Stimulated activated CD8-positive, alpha-beta memory T cell treated with anti-CD3 and anti-CD28 coated beads, Interleukin-12 subunit alpha, Interleukin-12 subunit beta, amount 100 ng/mL, for 24 hours (primary cell): Measurements from ENCODE around the gene PLXNB3.
"Not testable (repeated sequence)": the region's sequence is repeated elsewhere in the genome, so short reads cannot be mapped to it uniquely, and the experiment has no call there.

ENCODE experiments used
- DNase-seq: peaks from one replicate; pipeline ENCODE4 v3.0.0-alpha.2; 2020; ENCODE audit errors: extremely low read depth

The PLXNB3 gene

DNA sequence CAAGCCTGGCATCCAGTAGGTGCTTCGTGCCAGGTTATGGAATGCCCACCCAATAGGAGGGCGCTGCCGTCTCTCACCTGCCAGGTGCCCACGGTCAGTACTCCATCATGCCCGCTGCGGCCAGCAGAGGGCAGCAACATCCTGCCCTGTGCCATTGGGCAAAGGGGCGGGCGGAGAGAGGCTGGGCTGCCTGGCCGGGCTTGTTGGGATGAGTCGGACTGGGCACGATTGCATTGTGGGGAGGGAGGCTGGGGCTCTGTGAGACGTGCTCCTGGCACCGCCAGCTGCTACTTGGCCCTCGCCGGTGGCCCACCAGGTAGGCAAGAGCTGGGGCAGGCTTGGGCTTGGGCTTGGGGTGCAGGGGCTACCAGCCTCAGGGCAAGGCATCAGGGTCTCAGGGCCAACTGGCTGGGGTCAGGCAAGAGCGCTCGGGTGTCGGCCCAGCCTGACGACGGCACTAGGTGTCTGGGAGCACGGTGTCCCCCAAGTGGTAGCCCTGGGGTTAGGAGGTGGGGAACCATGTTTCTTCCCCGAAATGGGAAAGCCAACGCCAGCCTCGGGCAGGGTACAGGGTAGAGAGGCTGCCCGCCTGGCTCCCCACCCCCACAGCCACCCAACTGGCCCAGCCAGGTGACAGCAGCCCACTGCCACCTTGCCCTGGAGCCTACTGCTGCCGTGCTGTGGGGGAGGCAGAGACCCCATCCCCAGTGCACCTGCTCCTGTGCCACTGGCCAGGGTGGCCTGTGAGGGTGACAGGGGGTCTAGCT, at the start of gene PLXNB3:
TSS of gene PLXNB3 (plus strand) at position 261 of the 767 bp plus-strand sequence. CDS start 1,287 bp downstream, outside the sequence.
- DNase-seq, result peak; percentile 28

DNA sequence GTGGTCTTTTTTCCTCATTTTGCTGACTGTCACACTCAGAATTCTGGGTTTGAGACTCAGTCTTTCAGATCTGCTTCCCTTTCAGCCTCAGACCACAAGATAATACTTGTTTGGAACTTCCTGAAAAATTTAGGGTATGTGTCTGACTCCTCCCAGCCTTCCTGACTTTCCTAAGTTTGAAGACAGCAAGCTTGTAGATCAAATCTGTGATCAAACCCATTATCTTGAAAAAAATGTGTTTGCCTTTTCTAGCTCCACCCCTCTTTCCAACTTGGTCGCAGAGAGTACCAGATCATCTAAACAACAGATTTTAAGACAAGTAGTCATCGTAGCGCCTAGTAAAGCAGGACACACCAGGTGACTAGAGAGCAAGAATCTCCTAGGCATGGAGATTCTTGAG, 49.8 kb upstream of the PLXNB3 start:
- no peak for DNase-seq

- no peak for DNase-seq
Observed at GRCh38 chrX:153717445-153717844, 46.6 kb upstream of the PLXNB3 start.

- no peak for DNase-seq
Observed at GRCh38 chrX:153719238-153719637, 44.8 kb upstream of the PLXNB3 start.

GRCh38 chrX:153719701-153720100, 44.3 kb upstream of the PLXNB3 start:
- no peak for DNase-seq

- no peak for DNase-seq
Observed at GRCh38 chrX:153722704-153723350, 41.2 kb upstream of the PLXNB3 start.

DNA sequence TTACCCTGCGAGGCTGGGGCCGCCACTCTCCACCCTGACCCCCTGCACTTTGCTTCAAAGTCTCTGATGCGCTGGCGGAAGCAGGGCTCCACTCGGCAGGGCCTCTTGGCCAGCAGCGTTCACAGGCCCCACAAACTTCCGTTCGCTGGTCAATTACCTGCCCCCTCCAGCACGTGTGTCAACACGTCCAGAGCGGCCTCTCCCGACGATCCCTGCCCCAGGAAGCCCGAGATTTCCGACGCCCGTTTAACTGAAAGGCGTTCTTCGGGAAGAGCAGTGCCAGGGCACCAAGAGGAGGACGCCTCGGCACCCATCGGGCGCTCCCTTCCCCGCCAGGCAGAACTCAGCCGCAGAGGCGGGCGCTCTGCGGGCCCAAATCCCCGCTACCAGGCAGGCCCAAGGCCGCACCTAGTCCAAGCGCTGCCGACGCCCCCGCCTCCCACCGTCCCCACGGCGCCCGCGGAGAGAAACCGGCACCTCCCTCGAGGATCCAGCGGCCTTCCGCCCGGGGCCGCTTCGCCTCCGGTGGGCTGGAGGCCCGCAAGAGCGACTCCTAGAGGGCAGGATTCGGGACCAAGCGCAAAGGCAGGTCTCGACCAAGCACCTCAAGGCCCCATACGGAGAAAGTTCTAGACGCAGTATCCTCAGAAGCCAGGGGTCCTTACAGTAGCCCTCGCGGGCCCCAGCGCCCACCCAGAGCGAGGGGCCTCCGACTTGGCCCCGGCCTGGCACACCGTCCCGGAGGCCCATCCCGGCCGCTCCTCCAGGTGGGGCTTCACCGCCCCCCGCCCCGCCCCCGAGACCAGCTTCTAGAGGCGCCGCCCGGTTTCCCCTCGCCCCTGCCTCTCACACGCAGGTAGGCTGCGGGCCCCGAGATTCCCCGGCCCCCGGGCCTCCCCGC, 40.4 kb upstream of the PLXNB3 start:
- no peak for DNase-seq

GRCh38 chrX:153724252-153725038, 39.6 kb upstream of the PLXNB3 start, which contains the start of the genes ABCD1 and BCAP31:
Gene ABCD1 (plus strand): TSS chrX:153724856. CDS start chrX:153725267, 411 bp downstream.
Gene BCAP31 (minus strand): TSS chrX:153724387. CDS start chrX:153723244, 1,143 bp downstream.
- peak; percentile 65 for DNase-seq

DNA sequence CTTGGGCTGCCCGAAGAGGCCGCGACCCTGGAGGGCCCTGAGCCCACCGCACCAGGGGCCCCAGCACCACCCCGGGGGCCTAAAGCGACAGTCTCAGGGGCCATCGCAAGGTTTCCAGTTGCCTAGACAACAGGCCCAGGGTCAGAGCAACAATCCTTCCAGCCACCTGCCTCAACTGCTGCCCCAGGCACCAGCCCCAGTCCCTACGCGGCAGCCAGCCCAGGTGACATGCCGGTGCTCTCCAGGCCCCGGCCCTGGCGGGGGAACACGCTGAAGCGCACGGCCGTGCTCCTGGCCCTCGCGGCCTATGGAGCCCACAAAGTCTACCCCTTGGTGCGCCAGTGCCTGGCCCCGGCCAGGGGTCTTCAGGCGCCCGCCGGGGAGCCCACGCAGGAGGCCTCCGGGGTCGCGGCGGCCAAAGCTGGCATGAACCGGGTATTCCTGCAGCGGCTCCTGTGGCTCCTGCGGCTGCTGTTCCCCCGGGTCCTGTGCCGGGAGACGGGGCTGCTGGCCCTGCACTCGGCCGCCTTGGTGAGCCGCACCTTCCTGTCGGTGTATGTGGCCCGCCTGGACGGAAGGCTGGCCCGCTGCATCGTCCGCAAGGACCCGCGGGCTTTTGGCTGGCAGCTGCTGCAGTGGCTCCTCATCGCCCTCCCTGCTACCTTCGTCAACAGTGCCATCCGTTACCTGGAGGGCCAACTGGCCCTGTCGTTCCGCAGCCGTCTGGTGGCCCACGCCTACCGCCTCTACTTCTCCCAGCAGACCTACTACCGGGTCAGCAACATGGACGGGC, 38.8 kb upstream of the PLXNB3 start:
- DNase-seq, result no peak

GRCh38 chrX:153725832-153726285, 38.2 kb upstream of the PLXNB3 start:
- DNase-seq, result no peak

DNA sequence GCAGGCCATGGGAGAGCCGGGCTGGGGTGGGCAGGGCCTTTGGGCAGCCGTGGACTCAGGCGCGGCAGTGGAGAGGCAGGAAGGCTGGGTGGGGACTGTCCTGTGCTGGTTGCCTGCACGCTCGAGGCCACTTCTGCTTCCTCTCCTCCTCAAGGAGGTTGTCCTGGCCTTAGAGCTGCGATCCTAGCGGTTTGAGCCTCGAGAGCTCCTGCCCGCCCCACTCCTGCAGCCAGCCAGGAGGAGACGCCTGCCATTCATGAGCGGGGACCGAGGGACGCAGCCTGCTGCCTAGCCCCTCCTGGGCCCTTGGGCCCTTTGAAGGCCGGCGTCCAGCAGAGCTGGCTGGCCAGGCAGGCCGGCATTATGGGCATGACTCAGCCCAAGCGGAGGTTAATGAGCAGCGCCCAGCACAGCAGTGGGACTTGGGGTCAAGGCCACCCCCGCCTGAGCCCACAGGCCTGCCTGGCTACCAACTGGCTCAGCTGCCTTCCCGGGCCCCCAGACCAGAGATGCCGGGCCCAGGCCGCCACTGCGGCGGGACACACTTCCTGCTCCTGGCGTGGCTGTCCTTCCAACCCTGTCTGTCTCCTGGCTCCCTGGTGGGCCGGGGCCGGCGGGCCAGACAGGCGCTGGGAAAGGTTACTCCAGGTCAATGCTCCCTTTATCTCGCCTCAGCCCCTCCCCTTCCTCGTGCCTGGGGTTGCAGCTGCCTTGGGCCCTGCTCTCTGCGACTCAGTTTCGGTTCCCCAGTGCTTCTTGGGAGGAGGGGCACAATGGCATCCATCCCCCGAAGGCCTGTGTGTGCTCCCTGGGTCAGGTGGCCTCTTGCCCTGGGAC, 37.5 kb upstream of the PLXNB3 start:
- no peak for DNase-seq

- DNase-seq, result no peak
Observed at GRCh38 chrX:153727123-153727931, 36.7 kb upstream of the PLXNB3 start.

DNA sequence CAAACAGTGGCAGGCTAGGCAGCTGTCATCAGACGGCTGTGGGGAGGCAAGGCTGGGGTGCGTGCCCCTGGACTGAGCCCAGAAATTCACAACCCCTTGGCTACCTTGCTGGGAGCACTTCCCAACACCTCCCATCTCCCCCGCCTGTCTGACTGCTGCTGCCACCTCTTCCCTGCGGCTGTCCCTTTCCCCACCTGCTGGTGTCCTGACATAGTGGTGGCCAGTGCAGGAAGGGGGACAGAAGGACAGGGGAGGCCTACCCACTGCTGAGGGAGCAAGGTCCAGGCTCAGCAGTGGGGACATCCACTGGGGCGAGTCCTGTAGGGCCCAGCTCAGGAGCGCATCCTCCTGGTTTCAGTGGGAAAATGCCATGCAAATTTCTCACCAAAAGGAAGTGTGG, 36.0 kb upstream of the PLXNB3 start:
- no peak for DNase-seq

- DNase-seq, result no peak
Observed at GRCh38 chrX:153728951-153729631, 35.0 kb upstream of the PLXNB3 start.

- DNase-seq, result not testable (repeated sequence)
Observed at GRCh38 chrX:153730115-153730514, 33.9 kb upstream of the PLXNB3 start.

DNA sequence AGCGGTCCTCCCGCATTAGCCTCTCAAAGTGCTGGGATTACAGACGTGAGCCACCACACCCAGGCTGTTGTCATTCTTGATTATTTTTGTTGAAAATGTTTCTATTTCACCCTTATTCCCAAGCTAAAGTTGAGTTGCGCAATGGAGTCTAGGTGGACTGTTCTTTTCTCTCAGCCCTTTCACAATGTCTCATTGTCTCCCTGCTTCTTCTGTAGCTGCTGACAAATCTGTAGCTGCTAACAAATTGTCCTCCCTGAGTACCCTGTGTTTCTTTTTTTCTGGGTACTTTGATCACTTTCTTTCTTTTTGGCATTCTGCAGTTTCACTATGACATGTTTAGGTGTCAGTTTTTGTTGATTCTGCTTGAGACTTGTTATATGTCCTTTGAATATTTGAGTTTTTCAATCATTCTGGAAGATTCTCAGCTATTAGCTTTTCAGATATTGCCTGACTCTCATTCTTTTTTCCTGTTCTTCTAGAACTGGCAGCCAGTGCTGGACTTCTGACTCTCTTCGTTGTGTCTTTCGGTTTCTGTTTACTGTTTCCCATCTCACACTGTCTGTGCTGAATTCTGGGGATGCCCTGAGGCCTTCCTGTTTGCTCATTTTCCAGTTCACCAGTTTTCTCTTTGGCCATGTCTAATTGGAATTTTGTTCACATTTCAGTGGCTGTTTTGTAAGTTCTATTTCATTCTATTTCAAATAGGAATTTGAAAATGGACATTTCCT, 32.8 kb upstream of the PLXNB3 start:
- DNase-seq, result no peak

DNA sequence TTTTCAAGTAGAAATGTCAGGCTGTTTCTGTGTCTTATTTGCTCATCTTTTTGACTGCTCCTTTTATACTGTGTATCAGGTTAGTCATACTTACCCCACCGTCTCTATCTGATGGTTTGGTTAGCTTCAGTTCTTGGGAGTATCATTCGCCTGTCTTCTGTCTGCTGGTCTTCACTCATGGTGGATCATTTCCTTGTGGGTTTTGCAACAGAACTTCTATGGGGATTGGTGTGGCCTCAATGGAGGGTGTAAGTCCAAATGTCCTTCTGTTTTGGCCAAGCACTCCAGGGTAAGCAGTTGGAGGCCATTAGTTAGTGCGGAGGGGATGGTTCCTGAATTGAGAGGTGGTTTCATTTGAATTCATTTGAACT, 32.2 kb upstream of the PLXNB3 start:
- DNase-seq, result no peak
